HG02623 (cell line): ENCODE measurements around the gene DOCK1.
"Not testable (repeated sequence)": the region's sequence is repeated elsewhere in the genome, so short reads cannot be mapped to it uniquely, and the experiment has no call there.

Source experiments
- ATAC-seq: cut with Tn5 transposase; IDR thresholded peaks from one replicate; pipeline ENCODE4 v1.9.1; 2021; ENCODE audit warnings: moderate library complexity; ENCODE audit not compliant: unreplicated experiment

The DOCK1 gene

GRCh38 chr10:127300868-127301321 lies 395.7 kb downstream of the DOCK1 start:
- ATAC-seq = no peak

GRCh38 chr10:127302343-127302742 lies 397.1 kb downstream of the DOCK1 start:
- ATAC-seq = no peak

GRCh38 chr10:127303105-127303504 lies 397.9 kb downstream of the DOCK1 start:
- no peak for ATAC-seq

- ATAC-seq = no peak
Measured at GRCh38 chr10:127303746-127304145, 398.5 kb downstream of the DOCK1 start.

- ATAC-seq = no peak
Measured at GRCh38 chr10:127306479-127306878, 401.3 kb downstream of the DOCK1 start.

GRCh38 chr10:127307338-127307737 lies 402.1 kb downstream of the DOCK1 start:
- ATAC-seq = no peak

GRCh38 chr10:127308031-127308430 lies 402.8 kb downstream of the DOCK1 start:
- no peak for ATAC-seq

- not testable (repeated sequence) for ATAC-seq
Measured at GRCh38 chr10:127309619-127310018, 404.4 kb downstream of the DOCK1 start.

- ATAC-seq = no peak
Measured at GRCh38 chr10:127310430-127310829, 405.2 kb downstream of the DOCK1 start.

GRCh38 chr10:127310923-127311322 lies 405.7 kb downstream of the DOCK1 start:
- no peak for ATAC-seq

- ATAC-seq = no peak
Measured at GRCh38 chr10:127313996-127314700, 408.9 kb downstream of the DOCK1 start.

- ATAC-seq = no peak
Measured at GRCh38 chr10:127314797-127315196, 409.6 kb downstream of the DOCK1 start.

- no peak for ATAC-seq
Measured at GRCh38 chr10:127315888-127316287, 410.7 kb downstream of the DOCK1 start.

GRCh38 chr10:127318396-127318795 lies 413.2 kb downstream of the DOCK1 start:
- no peak for ATAC-seq

- ATAC-seq = no peak
Measured at GRCh38 chr10:127319271-127319670, 414.0 kb downstream of the DOCK1 start.

- ATAC-seq = no peak
Measured at GRCh38 chr10:127319691-127320090, 414.5 kb downstream of the DOCK1 start.

GRCh38 chr10:127320176-127320575 lies 414.9 kb downstream of the DOCK1 start:
- ATAC-seq = no peak

GRCh38 chr10:127322286-127322685 lies 417.1 kb downstream of the DOCK1 start:
- no peak for ATAC-seq

GRCh38 chr10:127325506-127325905 lies 420.3 kb downstream of the DOCK1 start:
- no peak for ATAC-seq

- no peak for ATAC-seq
Measured at GRCh38 chr10:127326883-127327282, 421.7 kb downstream of the DOCK1 start.

- no peak for ATAC-seq
Measured at GRCh38 chr10:127331696-127332095, 426.5 kb downstream of the DOCK1 start.

- ATAC-seq = no peak
Measured at GRCh38 chr10:127332631-127333030, 427.4 kb downstream of the DOCK1 start.

- no peak for ATAC-seq
Measured at GRCh38 chr10:127337801-127338200, 432.6 kb downstream of the DOCK1 start.
